ENCODE data around the gene GDF11.

The GDF11 gene

GRCh38 chr12:55742719-55743405 lies at the start of gene GDF11:
TSS of gene GDF11 (plus strand) at chr12:55743122. CDS start at chr12:55743317, 195 bp downstream.
- peak; percentile 70 for DNase-seq (ENCODE audit: low spot score)

- no peak for DNase-seq (ENCODE audit: low spot score)
These were observed 49.4 kb upstream of the GDF11 start for GRCh38 chr12:55693323-55694187.

GRCh38 chr12:55694188-55694515 lies 48.8 kb upstream of the GDF11 start:
- no peak for DNase-seq (ENCODE audit: low spot score)

- DNase-seq (ENCODE audit: low spot score) = no peak
These were observed 48.3 kb upstream of the GDF11 start for GRCh38 chr12:55694651-55695050.

- DNase-seq (ENCODE audit: low spot score) = no peak
These were observed 47.6 kb upstream of the GDF11 start for GRCh38 chr12:55695349-55695748.

GRCh38 chr12:55696141-55696540 lies 46.8 kb upstream of the GDF11 start:
- DNase-seq (ENCODE audit: low spot score) = no peak

GRCh38 chr12:55696796-55697462 lies 46.0 kb upstream of the GDF11 start:
- DNase-seq (ENCODE audit: low spot score) = no peak

GRCh38 chr12:55697686-55698085 lies 45.2 kb upstream of the GDF11 start:
- no peak for DNase-seq (ENCODE audit: low spot score)

GRCh38 chr12:55698241-55698955 lies 44.5 kb upstream of the GDF11 start:
- no peak for DNase-seq (ENCODE audit: low spot score)

- no peak for DNase-seq (ENCODE audit: low spot score)
These were observed 44.0 kb upstream of the GDF11 start for GRCh38 chr12:55698965-55699364.

GRCh38 chr12:55699471-55700055 lies 43.4 kb upstream of the GDF11 start:
- DNase-seq (ENCODE audit: low spot score) = no peak

- DNase-seq (ENCODE audit: low spot score) = no peak
These were observed 42.5 kb upstream of the GDF11 start for GRCh38 chr12:55700255-55701018.

GRCh38 chr12:55702861-55703260 lies 40.1 kb upstream of the GDF11 start:
- DNase-seq (ENCODE audit: low spot score) = no peak

GRCh38 chr12:55703288-55703687 lies 39.6 kb upstream of the GDF11 start:
- no peak for DNase-seq (ENCODE audit: low spot score)

GRCh38 chr12:55703901-55704761 lies 38.8 kb upstream of the GDF11 start:
- DNase-seq (ENCODE audit: low spot score) = no peak

- no peak for DNase-seq (ENCODE audit: low spot score)
These were observed 37.9 kb upstream of the GDF11 start for GRCh38 chr12:55704824-55705718.

GRCh38 chr12:55705782-55706402 lies 37.0 kb upstream of the GDF11 start:
- peak; percentile 69 for DNase-seq (ENCODE audit: low spot score)

GRCh38 chr12:55706568-55707218 lies 36.2 kb upstream of the GDF11 start:
- no peak for DNase-seq (ENCODE audit: low spot score)
